Keratinocyte (primary cell): ENCODE results near the gene MYO1E. TPM values are rescaled to one million over a fixed set of nuclear protein-coding genes. Genes with fewer than 3 reads are reported as not detected.

Experiments
- DNase-seq: peaks from one replicate; pipeline ENCODE4 v3.0.0-alpha.2; 2011; ENCODE audit warnings: low read depth, missing footprints, low spot score
- FAIRE-seq: peaks from 2 replicates; lab custom pipeline; 2011; peaks lifted over from hg19 to GRCh38; lab: Jason Lieb, UNC
- H2AFZ ChIP-seq: 2 replicates; pipeline ENCODE4 v1.6.0; 2012; ENCODE audit warnings: low read length, control low read depth, inconsistent platforms; ENCODE audit not compliant: control insufficient read depth
- H3K27ac ChIP-seq: 2 replicates; pipeline ENCODE4 v1.5.1; 2011; ENCODE audit warnings: low read length; ENCODE audit not compliant: control insufficient read depth, insufficient read depth
- H3K27me3 ChIP-seq: 3 replicates; pipeline ENCODE4 v1.6.0; 2011; ENCODE audit warnings: low read length; ENCODE audit not compliant: control insufficient read depth, insufficient read depth; ENCODE audit errors: extremely low read depth
- H3K36me3 ChIP-seq, 2 experiments: 2 replicates in 1 of 2; 3 replicates in 1 of 2; pipeline ENCODE4 v1.5.1; 2011; ENCODE audit warnings: low read length in 2 of 2, mild to moderate bottlenecking in 1 of 2; ENCODE audit not compliant: control insufficient read depth in 2 of 2, insufficient read depth in 2 of 2; ENCODE audit errors: extremely low read depth in 1 of 2
- H3K4me1 ChIP-seq: 3 replicates; pipeline ENCODE4 v1.5.1; 2011; ENCODE audit warnings: low read length; ENCODE audit not compliant: control insufficient read depth, insufficient read depth; ENCODE audit errors: extremely low read depth
- H3K4me2 ChIP-seq: 3 replicates; pipeline ENCODE4 v1.6.0; 2011; ENCODE audit warnings: low read depth, low read length; ENCODE audit not compliant: control insufficient read depth, insufficient read depth; ENCODE audit errors: extremely low read depth
- H3K4me3 ChIP-seq, 3 experiments: fragments of 200-600 bp in 1 of 3; sonication (generic) in 1 of 3; 2 replicates in 2 of 3; 3 replicates in 1 of 3; pipeline ENCODE4 v1.5.1; 2011 to 2016; ENCODE audit warnings: low read length in 3 of 3, mild to moderate bottlenecking in 3 of 3, control low read depth in 2 of 3, inconsistent platforms in 1 of 3, low read depth in 1 of 3, mixed read lengths in 1 of 3, mixed run types in 1 of 3, moderate library complexity in 1 of 3; ENCODE audit not compliant: control insufficient read depth in 2 of 3, insufficient read depth in 2 of 3; ENCODE audit errors: extremely low read depth in 1 of 3
- H3K79me2 ChIP-seq: 2 replicates; pipeline ENCODE4 v1.6.0; 2012; ENCODE audit warnings: low read length; ENCODE audit not compliant: control insufficient read depth, insufficient read depth
- H3K9ac ChIP-seq: 3 replicates; pipeline ENCODE4 v1.6.0; 2011; ENCODE audit warnings: low read length; ENCODE audit not compliant: control insufficient read depth, insufficient read depth; ENCODE audit errors: extremely low read depth
- H3K9me1 ChIP-seq: 3 replicates; pipeline ENCODE4 v1.6.0; 2011; ENCODE audit warnings: low read length; ENCODE audit not compliant: control insufficient read depth, insufficient read depth; ENCODE audit errors: extremely low read depth
- H3K9me3 ChIP-seq: 2 replicates; pipeline ENCODE4 v1.5.1; 2012; ENCODE audit warnings: low read depth, low read length; ENCODE audit not compliant: control insufficient read depth
- H4K20me1 ChIP-seq: 3 replicates; pipeline ENCODE4 v1.6.0; 2011; ENCODE audit warnings: low read length; ENCODE audit not compliant: control insufficient read depth, insufficient read depth; ENCODE audit errors: extremely low read depth
- EZH2 ChIP-seq: IDR thresholded peaks from one replicate; pipeline ENCODE4 v1.6.1; 2012; ENCODE audit warnings: inconsistent platforms, mild to moderate bottlenecking, low read length, moderate library complexity
- dilution Hi-C: fragments of 300-500 bp; cut with MboI; formaldehyde crosslinking; loops from one replicate; pipeline ENCODE4 v1.7.0; 2020; ENCODE audit warnings: low sequenced_read_pairs; ENCODE audit not compliant: extremely low pct_ligation_motif_present
- polyA plus RNA-seq, 5 experiments: library from polyadenylated mRNA; depleted of rRNA in 3 of 5; stranded (reverse) in 3 of 5; stranded (forward) in 1 of 5; unstranded in 1 of 5; fragments of >200 nt; gene quantifications; 1 replicate in 1 of 5; 2 replicates in 3 of 5; 3 replicates in 1 of 5; pipeline versions ENCODE4 v1.2.1 to v1.2.3, GENCODE V29; 2011 to 2012; ENCODE audit warnings: missing spikeins in 2 of 5, low read depth in 1 of 5, low replicate concordance in 1 of 5
- TF ChIP-seq, protein P1 (sequence below), 3 experiments: IDR thresholded peaks in 1 of 3; conservative IDR thresholded peaks in 1 of 3; optimal IDR thresholded peaks in 1 of 3; 2 replicates in 2 of 3; 3 replicates in 1 of 3; pipeline versions ENCODE3 to v1.5.1; 2011; ENCODE audit warnings: low read length in 3 of 3, mild to moderate bottlenecking in 3 of 3, moderate library complexity in 2 of 3, control low read depth in 1 of 3, inconsistent platforms in 1 of 3; ENCODE audit not compliant: insufficient read depth in 2 of 3; ENCODE audit errors: extremely low read depth in 1 of 3

The MYO1E gene
- polyA plus RNA-seq, 1 donor (not counting 4 experiments of a cell fraction or from before 2014, with no cell fraction given) = 213 TPM

DNA sequence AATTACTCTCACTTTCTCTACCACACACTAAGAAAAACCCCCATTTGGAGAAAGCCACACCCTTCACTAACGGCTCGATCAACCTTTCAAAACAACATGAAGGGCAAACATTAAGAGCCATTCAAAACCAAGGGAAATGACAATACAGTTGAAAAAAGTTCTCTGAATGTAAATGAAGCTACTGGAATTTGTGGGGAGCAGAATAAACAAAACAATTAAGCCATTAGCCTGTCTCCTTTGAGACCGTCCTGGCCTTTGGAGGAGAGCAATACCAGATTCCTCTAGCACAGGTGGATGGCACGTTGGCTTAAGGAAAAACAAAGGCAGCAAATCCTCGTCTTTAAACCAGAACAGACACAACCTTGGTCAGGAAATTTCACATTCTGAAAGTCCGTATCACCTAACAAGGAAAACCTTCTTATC, 18.7 kb downstream of the MYO1E start:
- peaks cover 6 to 13% of the 10 kb centered on the region in 2 experiments for H3K36me3 ChIP-seq
- H2AFZ ChIP-seq = no peak overlapping the region
- peaks cover 87% of the 10 kb centered on the region for H3K79me2 ChIP-seq
- DNase-seq = no peak
- H3K4me1 ChIP-seq = peaks cover 40% of the 10 kb centered on the region
- TF ChIP-seq EZH2 = no peak
- TF ChIP-seq, protein P1, sequence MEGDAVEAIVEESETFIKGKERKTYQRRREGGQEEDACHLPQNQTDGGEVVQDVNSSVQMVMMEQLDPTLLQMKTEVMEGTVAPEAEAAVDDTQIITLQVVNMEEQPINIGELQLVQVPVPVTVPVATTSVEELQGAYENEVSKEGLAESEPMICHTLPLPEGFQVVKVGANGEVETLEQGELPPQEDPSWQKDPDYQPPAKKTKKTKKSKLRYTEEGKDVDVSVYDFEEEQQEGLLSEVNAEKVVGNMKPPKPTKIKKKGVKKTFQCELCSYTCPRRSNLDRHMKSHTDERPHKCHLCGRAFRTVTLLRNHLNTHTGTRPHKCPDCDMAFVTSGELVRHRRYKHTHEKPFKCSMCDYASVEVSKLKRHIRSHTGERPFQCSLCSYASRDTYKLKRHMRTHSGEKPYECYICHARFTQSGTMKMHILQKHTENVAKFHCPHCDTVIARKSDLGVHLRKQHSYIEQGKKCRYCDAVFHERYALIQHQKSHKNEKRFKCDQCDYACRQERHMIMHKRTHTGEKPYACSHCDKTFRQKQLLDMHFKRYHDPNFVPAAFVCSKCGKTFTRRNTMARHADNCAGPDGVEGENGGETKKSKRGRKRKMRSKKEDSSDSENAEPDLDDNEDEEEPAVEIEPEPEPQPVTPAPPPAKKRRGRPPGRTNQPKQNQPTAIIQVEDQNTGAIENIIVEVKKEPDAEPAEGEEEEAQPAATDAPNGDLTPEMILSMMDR (optimal IDR thresholded peaks at IDR 0.05 in 1 of 3, IDR thresholded peaks at IDR 0.05 in 1 of 3, conservative IDR thresholded peaks at IDR 0.05 in 1 of 3; ENCODE audit: extremely low read depth in 1 of 3, insufficient read depth in 2 of 3, low read length in 3 of 3) = no peak
- H3K27me3 ChIP-seq = no peaks in the 10 kb centered on the region
- peak overlapping the region; percentile 6 for H3K27ac ChIP-seq
- no peaks in the 10 kb centered on the region for H3K9me1 ChIP-seq
- no peaks in the 10 kb centered on the region for H3K9me3 ChIP-seq
- dilution Hi-C loops = no loop called here
- no peak overlapping the region for H3K4me2 ChIP-seq
- no peak for FAIRE-seq
- peaks cover 4% of the 10 kb centered on the region for H4K20me1 ChIP-seq
- H3K4me3 ChIP-seq = no peak overlapping the region
- no peak overlapping the region for H3K9ac ChIP-seq

DNA sequence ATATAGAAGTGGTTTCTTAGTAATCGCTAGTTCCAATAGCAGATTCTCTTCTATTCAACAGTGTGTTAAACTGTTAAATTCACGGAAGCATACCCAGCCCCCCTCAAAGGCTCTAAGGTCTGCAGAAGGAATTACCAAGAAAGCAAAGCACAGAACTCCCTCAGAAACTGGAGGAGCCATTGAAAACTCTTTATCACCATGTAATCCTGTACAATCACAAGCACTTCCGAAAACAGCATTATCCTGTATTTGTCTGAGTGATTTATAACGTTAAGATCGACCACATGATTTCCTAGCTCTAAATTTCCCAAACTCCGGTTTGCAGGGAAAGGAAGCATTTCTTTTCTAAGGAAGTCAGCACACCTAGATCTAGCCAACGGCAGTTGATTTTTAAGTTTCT, 20.0 kb downstream of the MYO1E start:
- Histone ChIP-seq H3K27ac (no peak overlapping the region), H3K4me3 (no peak overlapping the region), H3K36me3 (peaks cover 1 to 12% of the 10 kb centered on the region in 2 experiments), H3K9me3 (no peaks in the 10 kb centered on the region), H3K27me3 (no peaks in the 10 kb centered on the region), H3K9ac (no peak overlapping the region), H2AFZ (no peak overlapping the region), H3K9me1 (no peaks in the 10 kb centered on the region), H3K4me1 (peaks cover 47% of the 10 kb centered on the region), H4K20me1 (peaks cover 1% of the 10 kb centered on the region), H3K79me2 (peaks cover 87% of the 10 kb centered on the region), H3K4me2 (no peak overlapping the region)
- TF ChIP-seq, protein P1 (optimal IDR thresholded peaks at IDR 0.05 in 1 of 3, IDR thresholded peaks at IDR 0.05 in 1 of 3, conservative IDR thresholded peaks at IDR 0.05 in 1 of 3; ENCODE audit: extremely low read depth in 1 of 3, insufficient read depth in 2 of 3, low read length in 3 of 3) = no peak
- no peak for TF ChIP-seq EZH2
- FAIRE-seq (no peak), DNase-seq (no peak)
- dilution Hi-C loops = no loop called here
